BJ (cell line): ENCODE measurements around the gene KIAA0232. TPM values are rescaled to one million over a fixed set of nuclear protein-coding genes. Genes with fewer than 3 reads are reported as not detected.
"Not testable (repeated sequence)": the region's sequence is repeated elsewhere in the genome, so short reads cannot be mapped to it uniquely, and the experiment has no call there.

ENCODE experiments used
- CTCF ChIA-PET: fragments of 350-600 bp; formaldehyde crosslinking; extraction: SDS; loops from one replicate; lab custom pipeline; 2021; ENCODE audit warnings: antibody characterized with exemption, inconsistent platforms; lab: Yijun Ruan, JAX
- POLR2A ChIA-PET: fragments of 300-600 bp; sonication (Branson Sonifier 250); formaldehyde crosslinking; extraction: SDS; loops from one replicate; lab custom pipeline; 2021; ENCODE audit warnings: antibody characterized with exemption; lab: Charles Lee
- DNase-seq: peaks from one replicate; pipeline ENCODE4 v3.0.0-alpha.2; 2011; ENCODE audit warnings: low read depth
- H3K27me3 ChIP-seq: 2 replicates; pipeline ENCODE4 v1.6.0; 2011; ENCODE audit warnings: low read length; ENCODE audit not compliant: control insufficient read depth, insufficient read depth
- H3K36me3 ChIP-seq: 2 replicates; pipeline ENCODE4 v1.5.1; 2011; ENCODE audit warnings: low read length; ENCODE audit not compliant: control insufficient read depth, insufficient read depth
- H3K4me3 ChIP-seq: 2 replicates; pipeline ENCODE4 v1.5.1; 2011; ENCODE audit warnings: low read depth, mild to moderate bottlenecking, control low read depth, low read length
- polyA plus RNA-seq: library from polyadenylated mRNA; depleted of rRNA; stranded (reverse); fragments of >200 nt; gene quantifications from 2 replicates; pipeline ENCODE4 v1.2.3, GENCODE V29; 2011
- TF ChIP-seq, protein P1 (sequence below): IDR thresholded peaks from 2 replicates; pipeline ENCODE4 v1.5.1; 2011; ENCODE audit warnings: low read depth, mild to moderate bottlenecking, control low read depth, inconsistent platforms, low read length, moderate library complexity; ENCODE audit not compliant: insufficient read depth

The KIAA0232 gene
- polyA plus RNA-seq, 1 experiment: 11.0 TPM

DNA sequence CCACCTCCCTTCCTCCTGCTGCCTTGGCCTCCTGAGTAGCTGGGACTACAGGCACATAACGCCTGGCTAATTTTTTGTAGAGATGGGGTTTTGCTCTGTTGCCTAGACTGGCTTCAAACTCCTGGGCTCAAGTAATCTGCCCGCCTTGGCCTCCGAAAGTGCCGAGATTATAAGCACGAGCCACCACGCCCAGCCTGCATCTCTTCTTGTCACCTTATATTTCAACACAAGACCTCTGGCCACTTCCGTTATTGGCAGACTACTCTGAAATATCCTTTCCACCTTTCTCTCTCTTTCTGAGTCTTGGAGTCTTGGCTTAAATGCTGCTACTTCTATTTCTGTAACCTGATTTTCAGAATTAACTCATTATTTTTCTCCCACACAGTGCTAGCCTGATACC is 5.6 kb downstream of the KIAA0232 start:
- no peak for DNase-seq
- ChIA-PET CTCF (no interaction called here), POLR2A (no interaction called here)

DNA sequence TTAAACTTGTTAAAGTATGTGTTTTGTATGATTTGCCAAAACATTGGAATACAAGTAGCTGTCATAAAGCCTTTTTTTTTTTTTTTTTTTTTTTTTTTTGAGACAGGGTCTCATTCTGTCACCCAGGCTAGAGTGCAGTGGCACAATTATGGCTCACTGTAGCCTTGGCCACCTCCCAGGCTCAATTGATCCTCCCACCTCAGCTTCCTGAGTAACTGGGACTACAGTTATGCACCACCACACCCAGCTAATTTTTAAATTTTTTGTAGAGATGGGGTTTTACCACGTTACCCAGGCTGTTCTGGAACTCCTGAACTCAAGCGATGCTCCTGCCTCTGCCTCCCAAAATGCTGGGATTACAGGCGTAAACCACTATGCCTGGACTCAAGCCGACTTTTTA is 8.7 kb downstream of the KIAA0232 start:
- CTCF ChIA-PET, POLR2A ChIA-PET, H3K36me3 ChIP-seq, H3K27me3 ChIP-seq, H3K4me3 ChIP-seq, DNase-seq: not testable (repeated sequence)

More for the DNA sequence above, 5.6 kb downstream of the KIAA0232 start:
- TF ChIP-seq, protein P1, sequence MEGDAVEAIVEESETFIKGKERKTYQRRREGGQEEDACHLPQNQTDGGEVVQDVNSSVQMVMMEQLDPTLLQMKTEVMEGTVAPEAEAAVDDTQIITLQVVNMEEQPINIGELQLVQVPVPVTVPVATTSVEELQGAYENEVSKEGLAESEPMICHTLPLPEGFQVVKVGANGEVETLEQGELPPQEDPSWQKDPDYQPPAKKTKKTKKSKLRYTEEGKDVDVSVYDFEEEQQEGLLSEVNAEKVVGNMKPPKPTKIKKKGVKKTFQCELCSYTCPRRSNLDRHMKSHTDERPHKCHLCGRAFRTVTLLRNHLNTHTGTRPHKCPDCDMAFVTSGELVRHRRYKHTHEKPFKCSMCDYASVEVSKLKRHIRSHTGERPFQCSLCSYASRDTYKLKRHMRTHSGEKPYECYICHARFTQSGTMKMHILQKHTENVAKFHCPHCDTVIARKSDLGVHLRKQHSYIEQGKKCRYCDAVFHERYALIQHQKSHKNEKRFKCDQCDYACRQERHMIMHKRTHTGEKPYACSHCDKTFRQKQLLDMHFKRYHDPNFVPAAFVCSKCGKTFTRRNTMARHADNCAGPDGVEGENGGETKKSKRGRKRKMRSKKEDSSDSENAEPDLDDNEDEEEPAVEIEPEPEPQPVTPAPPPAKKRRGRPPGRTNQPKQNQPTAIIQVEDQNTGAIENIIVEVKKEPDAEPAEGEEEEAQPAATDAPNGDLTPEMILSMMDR: no peak
- no peaks in the 10 kb centered on the region for H3K27me3 ChIP-seq
- 0 out of 2 replicates have a peak, but pooled peaks cover 2% of the 10 kb centered on the region for H3K36me3 ChIP-seq
- H3K4me3 ChIP-seq: no peak overlapping the region

DNA sequence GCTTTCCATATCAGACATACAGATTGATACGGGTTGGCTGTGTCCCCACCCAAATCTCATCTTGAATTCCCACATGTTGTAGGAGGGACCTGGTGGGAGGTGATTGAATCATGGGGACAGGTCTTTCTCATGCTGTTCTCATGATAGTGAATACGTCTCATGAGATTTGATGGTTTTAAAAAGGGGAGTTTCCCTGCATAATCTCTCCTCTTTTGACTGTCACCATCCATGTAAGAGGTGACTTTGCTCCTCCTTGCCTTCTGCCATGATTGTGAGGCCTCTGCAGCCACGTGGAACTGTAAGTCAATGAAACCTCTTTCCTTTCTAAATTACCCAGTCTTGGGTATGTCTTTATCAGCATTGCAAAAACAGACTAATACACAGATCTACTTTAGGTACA is 9.3 kb downstream of the KIAA0232 start:
- H3K4me3 ChIP-seq, H3K27me3 ChIP-seq, DNase-seq, H3K36me3 ChIP-seq, POLR2A ChIA-PET: not testable (repeated sequence)
- CTCF ChIA-PET: interaction anchor here (2.4 kb wide), 1 partner anchor 82 kb away, joined by 9 read pairs; no protein-coding TSS in a partner anchor

DNA sequence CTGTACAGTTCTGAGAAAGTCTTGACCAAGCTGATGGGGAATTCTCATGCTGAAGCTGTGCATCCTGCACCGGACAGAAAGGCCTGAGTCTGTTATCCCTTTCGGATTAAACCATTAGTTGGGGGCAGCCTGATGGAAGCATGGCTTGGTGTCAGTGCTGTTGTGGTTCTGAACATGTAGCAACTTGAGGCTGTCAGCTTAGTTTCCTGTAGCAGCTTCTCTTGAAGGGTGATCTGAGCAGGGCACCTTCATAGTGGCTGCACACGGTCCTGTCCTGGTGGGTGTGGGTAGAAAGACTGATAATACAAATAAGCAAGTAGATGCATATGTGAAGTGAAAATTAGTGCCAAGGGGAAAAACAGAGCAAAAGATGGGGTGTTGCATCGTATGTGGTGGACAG is 11.7 kb downstream of the KIAA0232 start:
- Histone ChIP-seq H3K4me3 (no peak overlapping the region), H3K36me3 (0 out of 2 replicates have a peak, but pooled peaks cover 2% of the 10 kb centered on the region), H3K27me3 (no peaks in the 10 kb centered on the region)
- DNase-seq: no peak
- ChIA-PET POLR2A (interaction anchor here (0.5 kb wide), 1 partner anchor 11 kb away, joined by 3 read pairs; no protein-coding TSS in a partner anchor), CTCF (interaction anchor here (2.4 kb wide), 1 partner anchor 79 kb away, joined by 9 read pairs; no protein-coding TSS in a partner anchor)
- TF ChIP-seq, protein P1: no peak

DNA sequence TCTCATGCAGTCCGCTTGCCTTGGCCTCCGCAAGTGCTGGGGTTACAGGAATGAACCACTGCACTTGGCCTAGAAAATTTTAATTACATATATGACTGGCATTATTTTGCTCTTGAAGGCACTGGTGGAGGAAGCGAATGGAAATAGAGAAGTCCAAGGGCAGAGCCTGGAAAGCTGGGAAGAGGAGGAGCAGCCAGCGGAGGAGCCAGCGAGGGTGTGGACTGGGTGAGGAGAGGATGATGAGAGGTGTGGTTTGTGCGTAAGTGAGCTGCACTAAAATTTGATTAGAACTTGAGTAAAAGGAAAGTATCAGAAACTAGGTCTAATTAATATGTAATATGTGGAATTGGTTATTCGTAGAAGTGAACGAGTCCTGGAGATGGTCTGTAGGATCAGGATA is 13.3 kb downstream of the KIAA0232 start:
- TF ChIP-seq, protein P1: no peak
- ChIA-PET POLR2A (no interaction called here), CTCF (interaction anchor here (0.6 kb wide), 1 partner anchor 12 kb away, joined by 3 read pairs; no protein-coding TSS in a partner anchor)
- Histone ChIP-seq H3K4me3 (no peak overlapping the region), H3K27me3 (no peaks in the 10 kb centered on the region), H3K36me3 (0 out of 2 replicates have a peak, but pooled peaks cover 2% of the 10 kb centered on the region)
- DNase-seq: no peak

DNA sequence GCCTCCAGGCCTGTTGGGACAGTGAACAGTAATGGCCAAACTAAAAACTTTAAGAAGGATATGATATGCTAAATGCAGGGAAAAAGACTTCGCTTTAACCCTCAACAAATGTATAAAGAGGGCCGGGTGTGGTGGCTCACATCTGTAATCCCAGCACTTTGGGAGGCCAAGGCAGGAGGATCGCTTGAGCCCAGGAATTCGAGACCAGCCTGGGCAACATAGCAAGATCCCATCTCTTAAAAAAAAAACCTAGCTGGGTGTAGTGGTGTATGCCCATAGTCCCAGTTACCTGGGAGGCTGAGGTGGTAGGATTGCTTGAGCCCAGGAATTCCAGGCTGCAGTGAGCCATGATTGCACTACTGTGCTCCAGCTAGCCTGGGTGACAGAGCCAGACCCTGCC is 14.8 kb downstream of the KIAA0232 start:
- CTCF ChIA-PET: interaction anchor here (2.3 kb wide), 1 partner anchor 13 kb away, joined by 10 read pairs; no protein-coding TSS in a partner anchor
- POLR2A ChIA-PET, DNase-seq, H3K36me3 ChIP-seq, H3K27me3 ChIP-seq, H3K4me3 ChIP-seq: not testable (repeated sequence)

DNA sequence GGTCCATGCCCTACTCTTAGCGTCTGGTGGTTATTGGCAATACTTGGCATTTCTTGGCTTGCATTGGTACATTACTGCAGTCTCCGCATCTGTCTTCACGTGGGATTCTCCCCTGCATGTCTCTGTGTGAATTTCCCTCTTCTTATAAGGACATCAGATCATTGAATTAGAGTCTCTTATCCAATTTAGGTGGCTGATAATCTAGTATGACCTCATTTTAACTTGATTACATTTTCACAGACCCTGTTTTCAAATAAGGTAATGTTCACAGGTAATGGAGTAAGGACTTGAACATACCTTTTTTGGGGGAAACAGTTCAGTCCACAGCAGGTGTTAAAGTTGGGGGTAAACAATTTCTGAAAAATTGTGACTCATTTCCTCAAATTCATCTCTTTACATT is 16.6 kb downstream of the KIAA0232 start:
- ChIA-PET CTCF (no interaction called here), POLR2A (no interaction called here)
- Histone ChIP-seq H3K27me3 (no peaks in the 10 kb centered on the region), H3K4me3 (no peak overlapping the region), H3K36me3 (no peaks in the 10 kb centered on the region)
- no peak for DNase-seq
- TF ChIP-seq, protein P1: no peak
